ENCODE results near the gene CDC6. TPM values are rescaled to one million over a fixed set of nuclear protein-coding genes. Genes with fewer than 3 reads are reported as not detected.

CDC6 gene
- total and polyA plus RNA-seq, 2 of the 8 experiments (the other 6 are each of a cell fraction or from before 2014, with no cell fraction given): 50.5 to 140 TPM

- TF ChIP-seq CHD7 (IDR thresholded peaks at IDR 0.05; ENCODE audit: insufficient replicate concordance, low read length) (no peak), MAX (IDR thresholded peaks at IDR 0.05) (peak; percentile 97), SUZ12 (IDR thresholded peaks at IDR 0.05; ENCODE audit: low read length) (no peak), BRCA1 (IDR thresholded peaks at IDR 0.05; ENCODE audit: low read depth, low read length) (no peak), POU5F1 (IDR thresholded peaks at IDR 0.05; ENCODE audit: low read depth, low read length) (no peak), MAFK (IDR thresholded peaks at IDR 0.05; ENCODE audit: low read depth, low read length) (no peak), NRF1 (IDR thresholded peaks at IDR 0.05; ENCODE audit: low read depth, low read length) (no peak), POLR2AphosphoS5 (IDR thresholded peaks at IDR 0.05; ENCODE audit: low read depth, low read length) (no peak), HDAC2 (IDR thresholded peaks at IDR 0.05; ENCODE audit: borderline replicate concordance in 1 of 2, low read depth in 2 of 2, low read length in 2 of 2) (no peak; a peak in 1 of 4 replicates), SIX5 (IDR thresholded peaks at IDR 0.05; ENCODE audit: low read depth, low read length) (no peak)
These were observed 57.7 kb downstream of the CDC6 start (continued) for GRCh38 chr17:40345161-40345993.
